ENCODE results near the gene UBE2E1. TPM values are rescaled to one million over a fixed set of nuclear protein-coding genes. Genes with fewer than 3 reads are reported as not detected.

UBE2E1 gene
- total and polyA plus RNA-seq, 2 experiments from 2014 or later, result 9.0 to 65.3 TPM

DNA sequence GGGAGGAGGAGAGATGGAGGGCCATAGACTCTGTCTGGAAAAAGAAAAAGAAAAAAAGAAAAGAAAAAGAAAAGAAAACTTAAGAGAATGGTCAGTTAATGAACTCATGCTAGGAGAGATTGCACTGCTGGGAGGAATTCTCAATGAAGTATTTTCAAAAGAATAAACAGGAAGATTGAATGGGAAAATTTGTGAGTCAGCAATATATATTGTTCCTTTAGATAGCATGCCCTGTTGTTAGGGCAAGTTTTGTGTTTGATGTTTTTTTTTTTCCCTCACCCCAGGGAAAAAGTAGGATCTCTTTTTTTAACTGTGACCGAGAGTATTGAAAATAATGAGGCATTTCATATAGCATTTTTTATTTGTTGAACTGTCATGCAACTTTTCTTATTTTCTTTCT, 131.5 kb downstream of the UBE2E1 start:
- Histone ChIP-seq H3K9me2 (ENCODE audit: insufficient read depth) (no peaks in the 10 kb centered on the region), H3K79me2 (ENCODE audit: insufficient read depth) (no peaks in the 10 kb centered on the region), H3K4me3 (no peak overlapping the region), H3F3A (ENCODE audit: insufficient read depth) (no peaks in the 10 kb centered on the region), H3K27ac (no peak overlapping the region), H3K27me3 (replicated peaks; ENCODE audit: insufficient read depth) (no peaks in the 10 kb centered on the region), H2AFZ (no peak overlapping the region), H3K4me2 (ENCODE audit: unreplicated experiment) (no peak overlapping the region), H3K9me3 (ENCODE audit: low read depth) (no peaks in the 10 kb centered on the region), H3K9ac (no peak overlapping the region), H3K36me3 (ENCODE audit: low read depth) (no peaks in the 10 kb centered on the region), H4K20me1 (ENCODE audit: insufficient read depth) (no peaks in the 10 kb centered on the region), H3K4me1 (ENCODE audit: insufficient read depth) (no peaks in the 10 kb centered on the region)
- in situ Hi-C loops (cut with MboI), result no loop called here
- no peak for TF ChIP-seq EZH2 (IDR thresholded peaks at IDR 0.05; ENCODE audit: insufficient read depth, poor library complexity, severe bottlenecking)
- TF ChIP-seq EZH2phosphoT487 (IDR thresholded peaks at IDR 0.05; ENCODE audit: insufficient read depth, low read depth), result no peak
- DNase-seq, result no peak
- 92 to 95% methylated on average over 1 of the region's 1 CpG for WGBS, 2 experiments (ENCODE audit: low coverage in 1 of 2, low lambda C conversion rate in 2 of 2, missing lambda C conversion rate in 2 of 2)

DNA sequence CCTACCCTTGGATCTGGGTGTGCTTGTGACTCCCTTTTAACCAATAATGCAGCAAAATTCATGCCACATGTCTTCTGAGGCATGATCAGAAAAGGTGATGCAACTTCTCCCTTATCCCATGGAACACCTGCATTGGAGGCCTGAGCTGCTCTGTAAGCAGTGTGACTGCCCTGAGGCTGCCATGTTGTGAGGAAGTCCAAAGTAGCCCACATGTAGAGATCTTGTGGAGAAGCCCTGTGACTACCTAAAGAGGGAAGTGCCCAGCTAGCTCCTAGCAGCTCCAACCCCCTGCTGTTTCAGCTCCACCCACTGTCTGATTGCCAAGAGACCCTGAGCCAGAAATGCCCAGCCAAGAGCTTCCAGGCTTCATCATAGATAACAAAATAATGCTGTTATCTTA, 132.9 kb downstream of the UBE2E1 start:
- no peak for DNase-seq
- Histone ChIP-seq H2AFZ (no peak overlapping the region), H3K36me3 (ENCODE audit: low read depth) (no peaks in the 10 kb centered on the region), H3F3A (ENCODE audit: insufficient read depth) (no peaks in the 10 kb centered on the region), H3K9me2 (ENCODE audit: insufficient read depth) (no peaks in the 10 kb centered on the region), H3K4me2 (ENCODE audit: unreplicated experiment) (no peak overlapping the region), H3K27ac (no peak overlapping the region), H3K79me2 (ENCODE audit: insufficient read depth) (no peaks in the 10 kb centered on the region), H3K27me3 (replicated peaks; ENCODE audit: insufficient read depth) (no peaks in the 10 kb centered on the region), H3K9me3 (ENCODE audit: low read depth) (no peaks in the 10 kb centered on the region), H3K9ac (no peak overlapping the region), H4K20me1 (ENCODE audit: insufficient read depth) (no peaks in the 10 kb centered on the region), H3K4me3 (no peak overlapping the region), H3K4me1 (ENCODE audit: insufficient read depth) (no peaks in the 10 kb centered on the region)
- TF ChIP-seq EZH2 (IDR thresholded peaks at IDR 0.05; ENCODE audit: insufficient read depth, poor library complexity, severe bottlenecking) (no peak), EZH2phosphoT487 (IDR thresholded peaks at IDR 0.05; ENCODE audit: insufficient read depth, low read depth) (no peak)
- in situ Hi-C loops (cut with MboI), result no loop called here

DNA sequence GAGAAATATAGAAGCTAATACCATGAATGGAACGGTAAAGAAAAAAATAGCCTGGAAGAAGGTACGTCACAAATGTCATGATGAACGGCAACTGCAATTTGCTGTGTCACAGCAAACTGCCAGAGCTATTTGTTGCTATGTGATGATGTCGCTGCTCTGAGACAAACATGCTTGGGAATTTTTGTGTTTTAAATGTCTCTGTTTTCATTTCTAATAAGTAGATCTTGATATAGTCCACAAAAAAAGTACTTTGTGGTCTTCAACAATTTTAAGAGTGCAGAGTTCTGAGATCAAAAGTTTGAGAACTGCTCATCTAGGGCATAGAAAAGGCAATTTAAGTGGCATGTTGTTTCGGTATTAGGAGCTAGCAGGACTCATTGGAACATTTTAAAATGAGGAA, 135.0 kb downstream of the UBE2E1 start:
- Histone ChIP-seq H3F3A (ENCODE audit: insufficient read depth) (no peaks in the 10 kb centered on the region), H4K20me1 (ENCODE audit: insufficient read depth) (no peaks in the 10 kb centered on the region), H3K27ac (no peak overlapping the region), H3K4me3 (no peak overlapping the region), H3K27me3 (replicated peaks; ENCODE audit: insufficient read depth) (no peaks in the 10 kb centered on the region), H3K79me2 (ENCODE audit: insufficient read depth) (no peaks in the 10 kb centered on the region), H3K4me1 (ENCODE audit: insufficient read depth) (no peaks in the 10 kb centered on the region), H3K4me2 (ENCODE audit: unreplicated experiment) (no peak overlapping the region), H3K9me2 (ENCODE audit: insufficient read depth) (no peaks in the 10 kb centered on the region), H3K36me3 (ENCODE audit: low read depth) (no peaks in the 10 kb centered on the region), H3K9me3 (ENCODE audit: low read depth) (no peaks in the 10 kb centered on the region), H3K9ac (no peak overlapping the region), H2AFZ (no peak overlapping the region)
- in situ Hi-C loops (cut with MboI), result no loop called here
- DNase-seq, result no peak
- no peak for TF ChIP-seq EZH2 (IDR thresholded peaks at IDR 0.05; ENCODE audit: insufficient read depth, poor library complexity, severe bottlenecking)
- no peak for TF ChIP-seq EZH2phosphoT487 (IDR thresholded peaks at IDR 0.05; ENCODE audit: insufficient read depth, low read depth)
- WGBS, 2 experiments (ENCODE audit: low coverage in 1 of 2, low lambda C conversion rate in 2 of 2, missing lambda C conversion rate in 2 of 2), result 55 to 56% methylated on average over 5 of the region's 5 CpGs

Other genes with a start within 250 kb of the UBE2E1 start
- 15.0 and 18.5 TPM in 2 replicates for gene NKIRAS1, start 111.0 kb downstream of the UBE2E1 start, total RNA-seq (2014; rRNA removed; shearing (Covaris generic))
- 17.2 and 18.9 TPM in 2 replicates for gene NKIRAS1, start 111.0 kb downstream of the UBE2E1 start, polyA plus RNA-seq (2016; fragmentation: Nextera tagmentation; extraction: Ambion mirVana)
- gene RPL15, start 111.2 kb downstream of the UBE2E1 start, total RNA-seq (2014; rRNA removed; shearing (Covaris generic)), result 1,523 and 2,236 TPM in 2 replicates
- gene RPL15, start 111.2 kb downstream of the UBE2E1 start, polyA plus RNA-seq (2016; fragmentation: Nextera tagmentation; extraction: Ambion mirVana), result 1,678 and 1,685 TPM in 2 replicates
- gene NR1D2, start 139.3 kb downstream of the UBE2E1 start, total RNA-seq (2014; rRNA removed; shearing (Covaris generic)), result 10.6 and 13.0 TPM in 2 replicates
- 7.8 TPM in 2 replicates for gene NR1D2, start 139.3 kb downstream of the UBE2E1 start, polyA plus RNA-seq (2016; fragmentation: Nextera tagmentation; extraction: Ambion mirVana)

Measured in GM23248 (cell line).